KG1 (cell line): ENCODE measurements around the gene MYBPC3.

Experiments
- DNase-seq: peaks from one replicate; lab custom pipeline; 2025; lab: John Stamatoyannopoulos, UW

Gene MYBPC3

DNA sequence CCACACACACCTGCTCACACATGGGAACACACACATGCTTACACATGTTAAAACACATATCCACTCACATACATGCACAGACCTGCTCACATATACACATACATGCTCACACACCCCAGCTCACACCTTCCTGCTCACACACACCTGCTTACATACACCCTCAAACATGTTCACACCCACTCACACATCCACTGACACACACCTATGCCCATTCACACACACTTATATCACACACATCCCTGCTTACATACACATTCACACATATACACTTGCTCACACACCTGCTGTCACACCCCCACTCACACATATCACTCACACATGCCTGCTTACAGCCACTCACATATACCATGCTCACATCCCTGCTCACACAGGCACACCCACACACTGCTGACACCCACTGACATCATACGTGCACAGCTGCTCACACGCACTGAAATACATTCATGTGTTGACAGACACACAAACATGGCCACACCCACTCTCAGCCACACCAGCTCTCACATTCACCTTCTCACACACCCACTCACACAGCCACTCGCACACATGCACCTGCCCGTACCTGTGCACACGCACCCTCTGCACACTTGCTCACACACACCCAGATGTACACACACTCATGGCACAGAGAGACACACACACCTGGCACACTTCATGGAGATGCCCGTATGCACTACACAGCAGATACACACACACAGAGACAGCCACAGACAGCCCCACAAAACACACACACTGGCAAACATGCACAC, 5.7 kb upstream of the MYBPC3 start:
- no peak for DNase-seq

DNA sequence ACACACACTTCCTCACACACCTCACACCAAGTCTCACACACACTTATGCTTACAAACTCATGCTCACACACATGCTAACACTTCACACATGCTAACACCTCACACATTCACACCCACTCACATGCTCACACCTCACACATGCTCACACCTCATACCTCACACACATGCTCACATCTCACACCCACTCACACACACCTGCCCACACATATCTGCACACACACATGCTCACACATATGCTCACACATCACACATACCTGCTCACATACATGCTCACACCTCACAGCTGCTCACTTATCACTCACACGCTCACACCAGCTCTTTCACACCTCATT, 4.5 kb upstream of the MYBPC3 start:
- DNase-seq = no peak

DNA sequence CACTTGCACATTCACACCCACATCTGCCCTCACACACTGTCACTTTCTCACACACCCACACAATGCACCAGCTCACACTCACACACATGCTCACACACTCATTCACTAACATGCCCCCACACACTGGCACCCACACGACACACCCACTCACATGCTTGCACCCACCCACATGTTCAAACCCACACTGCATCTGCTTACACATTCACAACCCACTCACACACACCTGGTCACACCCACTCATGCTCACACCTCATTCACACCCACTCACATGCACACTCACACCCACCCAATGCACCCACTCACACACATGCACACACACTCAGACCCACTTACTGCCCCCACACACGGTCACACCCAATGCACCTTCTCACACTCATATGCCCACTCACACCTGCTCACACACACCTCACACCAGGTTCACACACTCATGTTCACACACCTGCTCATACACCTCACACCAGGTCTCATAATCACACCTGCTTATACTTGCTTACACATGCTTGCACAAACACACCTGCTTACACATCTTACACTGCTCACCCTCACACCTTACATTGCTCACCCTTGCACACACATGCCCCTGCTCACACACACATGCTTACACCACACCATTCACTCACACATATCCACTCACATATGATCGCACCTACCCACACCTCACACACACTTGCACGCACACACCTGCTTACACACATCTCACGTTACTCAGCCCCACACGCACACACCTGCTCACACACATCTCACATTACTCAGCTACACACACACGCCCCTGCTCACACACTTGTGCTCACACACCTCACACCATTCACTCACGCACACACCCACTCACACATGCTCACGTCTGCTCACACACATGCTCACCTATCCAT, 3.9 kb upstream of the MYBPC3 start:
- no peak for DNase-seq

DNA sequence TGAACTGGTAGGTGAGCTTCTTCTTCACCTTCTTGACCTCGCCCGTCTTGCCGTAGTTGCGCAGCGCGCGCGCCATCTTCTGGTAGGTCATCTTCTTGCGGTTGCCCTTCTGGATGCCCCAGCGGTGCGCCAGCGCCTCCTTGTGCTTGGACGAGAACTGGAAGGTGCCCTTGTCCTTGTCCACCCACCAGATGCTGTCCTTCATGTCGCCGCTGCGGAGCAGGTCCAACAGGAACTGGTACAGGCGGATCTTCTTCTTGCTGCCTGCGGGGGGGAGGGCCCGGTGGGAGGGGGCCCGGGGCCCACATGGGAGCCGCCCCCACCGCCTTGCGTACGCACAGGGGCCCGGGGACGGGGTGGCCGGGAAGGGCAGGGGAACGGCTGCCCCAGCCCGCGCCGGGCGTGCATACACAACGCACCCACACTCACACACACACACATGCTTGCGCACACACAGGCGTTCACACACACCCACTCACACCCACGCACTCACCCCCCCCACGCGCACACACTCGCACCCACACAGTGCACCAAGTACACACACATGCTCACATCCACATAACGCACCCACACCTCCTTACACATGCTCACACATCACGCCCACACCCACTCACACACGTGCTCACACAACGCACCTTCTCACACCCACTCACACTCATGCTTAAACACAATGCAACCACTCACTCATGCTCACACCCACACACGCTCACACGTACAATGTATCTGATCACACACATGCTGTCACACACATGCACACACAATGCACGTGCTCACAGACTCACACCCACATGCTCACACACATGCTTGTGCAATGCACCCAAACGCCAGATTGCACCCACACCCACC, 3.0 kb upstream of the MYBPC3 start:
- no peak for DNase-seq

DNA sequence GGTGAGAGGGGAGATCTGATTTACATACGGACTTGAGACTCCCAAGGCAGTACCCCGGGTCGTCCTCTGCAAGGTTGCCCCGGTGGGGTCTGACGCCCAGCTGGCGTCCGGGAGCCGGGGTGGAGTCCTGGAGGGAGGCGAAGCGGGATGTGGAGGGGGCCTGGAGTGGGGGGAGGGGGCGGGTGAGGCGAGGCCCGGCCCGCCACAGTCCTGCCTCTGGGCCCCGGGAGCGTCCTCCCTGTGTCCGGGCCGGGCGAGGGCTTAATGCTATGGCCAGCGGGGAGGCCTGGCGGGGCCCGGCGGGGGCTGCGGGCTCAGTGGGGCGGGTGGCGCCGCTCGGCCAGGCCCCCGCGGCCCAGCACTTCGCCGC, 2.4 kb upstream of the MYBPC3 start:
- DNase-seq = no peak

DNA sequence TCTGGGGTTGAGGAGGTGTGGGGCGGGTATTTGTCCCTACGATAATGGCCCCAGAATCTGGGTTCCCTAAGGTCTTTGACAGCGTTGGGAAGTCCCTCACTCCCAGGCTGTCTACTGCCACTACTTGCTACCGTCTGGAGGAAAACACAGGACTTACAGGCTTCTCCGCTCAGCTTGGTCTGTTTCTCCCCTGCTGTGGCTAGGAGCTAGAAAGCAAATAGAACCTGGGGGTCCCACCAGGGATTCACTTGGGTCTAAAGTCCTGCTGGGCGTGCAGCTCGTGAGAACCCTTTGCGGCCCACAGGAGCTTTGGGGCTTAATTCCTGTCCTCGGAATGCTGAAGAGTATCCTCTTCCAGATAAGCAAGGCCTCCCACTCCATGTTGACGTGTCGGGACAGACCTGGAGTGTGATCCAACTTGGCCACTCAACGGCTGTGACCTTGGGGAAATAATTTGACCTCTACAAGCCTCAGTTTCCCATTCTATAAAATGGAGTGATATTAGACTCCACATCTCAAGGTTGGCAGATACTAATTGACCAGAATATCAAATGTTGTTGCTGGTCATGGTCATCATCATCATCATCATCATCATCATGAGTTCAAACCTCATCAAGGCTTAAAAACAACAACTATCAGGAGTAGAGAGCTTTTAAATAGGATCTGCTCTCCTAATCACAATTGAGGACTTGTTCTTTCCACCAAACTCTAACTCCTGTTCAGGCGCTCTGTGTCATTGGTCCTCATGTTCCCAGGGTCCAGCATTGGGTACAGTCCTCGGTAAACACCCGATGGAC, 1.7 kb upstream of the MYBPC3 start:
- DNase-seq = no peak

DNA sequence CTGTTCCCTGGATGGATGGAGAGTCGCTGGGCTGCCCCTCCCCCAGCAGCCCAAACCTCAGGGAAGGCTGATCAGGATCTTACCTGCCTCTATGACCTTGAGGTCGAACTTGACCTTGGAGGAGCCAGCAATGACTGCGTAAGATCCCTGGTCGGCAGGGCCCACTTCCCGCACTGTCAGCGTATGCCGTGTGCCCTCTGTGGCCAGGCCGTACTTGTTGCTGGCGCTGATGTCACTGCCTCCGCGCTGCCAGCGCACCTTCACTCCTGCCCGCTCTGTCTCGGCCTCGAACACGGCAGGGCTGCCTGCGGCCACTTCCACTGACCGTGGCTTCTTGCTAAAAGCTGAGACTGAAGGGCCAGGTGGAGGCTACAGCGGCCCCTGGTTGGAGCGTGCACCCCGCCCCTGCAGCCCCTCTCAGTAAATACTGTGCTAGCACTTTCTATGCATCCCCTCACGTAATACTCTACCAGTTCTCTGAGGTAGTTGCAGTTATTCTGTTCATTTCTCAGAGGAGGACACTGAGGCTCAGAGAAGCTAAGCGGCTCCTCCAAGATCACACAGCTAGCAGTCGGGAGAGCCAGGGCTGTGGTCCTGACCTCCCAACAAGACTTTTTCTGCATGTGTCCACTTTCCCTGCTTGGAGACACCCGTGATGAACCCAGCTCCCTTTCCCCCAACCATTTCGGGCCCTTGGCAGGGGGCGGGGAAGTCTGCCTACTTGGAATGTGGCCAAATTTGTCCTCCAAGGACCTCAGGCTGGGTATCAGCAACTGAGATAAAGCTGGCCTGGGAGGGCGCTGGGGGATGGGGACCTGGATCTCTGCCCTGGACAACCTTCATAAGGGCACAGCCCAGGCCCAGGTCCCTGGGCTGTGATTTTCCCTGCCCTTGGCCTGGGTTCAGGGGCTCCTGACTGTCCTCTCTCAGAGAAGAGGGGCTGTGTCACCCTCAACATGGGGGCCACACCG, 1.1 kb downstream of the MYBPC3 start:
- DNase-seq = no peak

DNA sequence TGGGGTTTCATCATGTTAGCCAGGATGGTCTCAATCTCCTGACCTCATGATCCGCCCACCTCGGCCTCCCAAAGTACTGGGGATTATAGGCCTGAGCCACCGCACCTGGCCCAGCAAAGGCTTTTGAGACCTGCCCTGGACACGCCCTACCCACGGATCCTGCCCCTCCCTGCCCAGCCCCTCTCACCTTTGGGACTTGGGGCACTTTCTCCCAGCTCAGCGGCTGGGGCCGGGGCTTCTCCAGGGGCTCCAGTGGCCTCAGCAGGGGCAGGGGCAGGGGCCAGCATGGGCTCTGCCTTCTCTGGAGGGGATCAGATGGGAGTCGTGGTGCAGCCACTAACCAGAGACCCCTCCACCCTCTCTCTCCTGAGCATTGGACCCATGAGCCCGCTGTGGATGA, 2.2 kb downstream of the MYBPC3 start:
- DNase-seq = no peak

DNA sequence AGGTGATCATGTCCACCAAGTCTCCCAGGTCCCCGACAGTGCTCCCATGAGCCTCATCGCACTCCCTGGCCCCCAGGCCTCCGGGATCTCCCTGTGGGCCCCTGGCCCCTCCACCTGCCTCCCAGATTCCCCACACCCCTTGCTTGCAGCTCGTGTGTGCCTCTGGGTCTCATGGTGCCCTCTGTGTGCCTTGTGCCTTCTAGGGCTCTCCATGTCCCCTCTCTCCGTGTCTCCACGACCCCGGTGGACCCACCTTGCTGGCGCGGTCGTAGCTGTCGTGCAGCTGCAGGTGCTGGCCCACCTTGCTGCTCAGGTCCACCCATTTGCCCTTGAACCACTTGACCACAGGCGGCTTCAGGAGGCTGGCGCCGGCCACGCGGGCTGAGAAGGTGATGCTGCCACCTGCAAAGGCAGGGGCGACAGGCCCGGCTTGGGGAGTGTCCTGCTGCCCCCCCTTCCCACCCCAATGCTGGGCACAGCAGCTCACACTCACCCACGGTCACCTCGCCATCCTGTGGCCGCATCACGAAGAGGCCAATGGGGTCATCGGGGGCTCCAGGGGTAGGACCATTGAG, 2.9 kb downstream of the MYBPC3 start:
- DNase-seq = no peak

DNA sequence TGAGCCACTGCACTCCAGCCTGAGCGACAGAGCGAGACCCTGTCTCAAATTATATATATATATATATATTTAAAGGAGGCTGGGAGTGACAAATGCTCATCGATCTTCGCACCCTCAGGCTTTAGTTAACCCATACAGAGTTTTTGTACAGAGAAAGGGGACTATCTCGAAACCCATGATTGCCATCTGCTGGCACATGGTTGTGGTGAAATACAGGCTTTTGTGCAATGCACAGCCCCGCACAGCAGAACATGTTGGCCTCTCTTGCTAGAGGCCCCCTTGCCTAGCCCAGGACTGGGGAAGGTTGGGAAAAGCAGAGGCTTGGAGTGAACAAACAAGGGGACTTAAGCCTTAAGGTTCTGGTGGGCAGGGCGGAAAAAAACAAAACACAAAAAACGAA, 3.6 kb downstream of the MYBPC3 start:
- peak; percentile 33 for DNase-seq

DNA sequence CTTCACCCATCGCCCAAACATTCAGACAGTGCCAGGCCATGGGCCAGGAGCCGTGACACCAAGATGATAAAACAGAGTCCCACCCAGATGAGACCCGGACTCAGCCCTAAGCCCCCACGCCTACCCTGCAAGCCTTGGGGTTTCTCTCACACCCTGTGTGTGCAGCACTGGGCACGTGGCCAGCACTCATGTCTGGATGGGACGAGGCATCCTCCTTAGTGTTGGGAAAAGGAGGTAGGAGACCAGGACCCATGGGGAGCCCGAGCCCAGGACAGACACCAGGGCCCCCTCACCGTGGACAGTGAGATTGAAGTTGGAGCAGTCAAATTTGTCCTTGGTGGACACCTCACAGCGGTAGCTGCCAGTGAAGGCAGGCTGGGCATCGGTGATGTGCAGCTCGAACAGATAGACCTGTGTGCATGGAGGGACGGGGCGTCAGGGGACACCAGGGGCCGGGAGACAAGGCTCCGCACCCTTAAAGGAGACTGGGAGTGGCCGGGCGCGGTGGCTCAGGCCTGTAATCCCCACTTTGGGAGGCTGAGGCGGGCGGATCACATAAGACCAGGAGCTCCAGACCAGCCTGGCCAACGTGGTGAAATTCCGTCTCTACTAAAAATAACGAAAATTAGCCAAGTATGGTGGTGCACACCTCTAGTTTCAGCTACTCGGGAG, 4.2 kb downstream of the MYBPC3 start:
- no peak for DNase-seq

DNA sequence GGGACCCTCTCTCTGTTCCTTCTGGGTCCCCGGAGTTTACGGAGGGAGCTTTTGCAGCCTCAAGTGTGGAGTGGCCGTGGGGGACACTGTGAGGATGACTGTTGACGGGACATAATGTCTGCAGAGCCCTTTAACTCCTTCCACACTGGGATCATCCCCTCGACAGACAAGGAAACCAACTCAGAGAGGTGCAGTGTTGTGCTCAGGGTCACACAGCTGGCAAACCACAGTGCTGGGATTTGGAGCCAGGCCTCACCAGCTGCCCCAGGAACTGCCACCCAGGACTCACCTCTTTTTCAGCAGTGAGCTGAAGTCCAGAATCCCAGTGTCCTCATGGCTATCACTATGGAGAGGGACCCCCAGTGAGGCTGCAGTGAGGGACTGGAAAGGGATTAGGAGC, 5.4 kb downstream of the MYBPC3 start:
- DNase-seq = no peak

DNA sequence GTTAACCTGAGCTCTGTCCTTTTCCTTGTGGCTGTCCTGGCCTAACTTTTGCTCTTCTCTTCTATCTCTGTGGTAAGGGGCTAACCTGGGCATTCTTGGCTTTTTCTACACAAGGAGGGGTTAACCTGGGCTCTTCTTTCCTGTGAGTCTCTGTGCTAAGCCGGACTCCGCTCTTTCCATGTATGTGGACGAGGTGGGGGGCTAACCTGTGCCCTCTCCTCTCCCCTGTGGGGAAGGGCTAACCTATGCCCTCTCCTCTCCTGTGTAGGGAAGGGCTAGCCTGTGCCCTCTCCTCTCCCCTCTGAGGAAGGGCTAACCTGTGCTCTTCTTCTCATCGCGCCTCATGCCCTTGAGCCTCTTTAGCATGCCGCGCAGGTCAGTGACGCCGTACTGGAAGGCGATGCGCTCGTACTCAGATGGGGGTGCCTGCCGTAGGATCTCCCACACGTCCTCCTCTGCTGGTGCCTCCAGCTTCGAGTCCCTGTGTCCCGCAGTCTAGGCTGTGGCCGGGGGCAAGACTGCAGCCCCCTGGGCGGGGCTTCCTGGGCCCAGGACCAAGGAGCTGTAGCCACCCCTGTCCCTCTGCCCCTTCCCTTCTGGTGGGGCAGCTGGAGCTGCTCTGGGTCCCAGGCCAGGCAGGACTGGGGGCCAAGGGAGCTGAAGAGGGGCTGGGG, 6.5 kb downstream of the MYBPC3 start:
- no peak for DNase-seq

DNA sequence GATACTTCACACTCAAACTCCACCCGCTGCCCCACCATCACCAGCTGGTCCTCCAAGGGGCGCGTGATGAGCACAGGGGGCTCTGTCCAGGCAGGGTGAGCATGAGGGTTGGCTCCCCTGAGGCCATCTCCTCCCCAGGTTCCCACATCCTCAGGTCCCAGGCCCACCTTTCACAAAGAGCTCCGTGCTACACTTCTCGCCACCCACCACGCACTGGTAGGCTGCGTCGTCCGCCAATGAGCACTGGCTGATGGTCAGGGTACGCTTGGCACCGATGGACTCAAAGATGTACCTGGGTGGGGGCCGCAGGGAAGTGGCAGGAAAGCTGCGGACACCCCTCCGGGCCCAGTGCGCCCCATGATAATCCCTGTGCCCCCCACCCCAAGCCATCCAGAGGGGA, 9.6 kb downstream of the MYBPC3 start:
- no peak for DNase-seq

DNA sequence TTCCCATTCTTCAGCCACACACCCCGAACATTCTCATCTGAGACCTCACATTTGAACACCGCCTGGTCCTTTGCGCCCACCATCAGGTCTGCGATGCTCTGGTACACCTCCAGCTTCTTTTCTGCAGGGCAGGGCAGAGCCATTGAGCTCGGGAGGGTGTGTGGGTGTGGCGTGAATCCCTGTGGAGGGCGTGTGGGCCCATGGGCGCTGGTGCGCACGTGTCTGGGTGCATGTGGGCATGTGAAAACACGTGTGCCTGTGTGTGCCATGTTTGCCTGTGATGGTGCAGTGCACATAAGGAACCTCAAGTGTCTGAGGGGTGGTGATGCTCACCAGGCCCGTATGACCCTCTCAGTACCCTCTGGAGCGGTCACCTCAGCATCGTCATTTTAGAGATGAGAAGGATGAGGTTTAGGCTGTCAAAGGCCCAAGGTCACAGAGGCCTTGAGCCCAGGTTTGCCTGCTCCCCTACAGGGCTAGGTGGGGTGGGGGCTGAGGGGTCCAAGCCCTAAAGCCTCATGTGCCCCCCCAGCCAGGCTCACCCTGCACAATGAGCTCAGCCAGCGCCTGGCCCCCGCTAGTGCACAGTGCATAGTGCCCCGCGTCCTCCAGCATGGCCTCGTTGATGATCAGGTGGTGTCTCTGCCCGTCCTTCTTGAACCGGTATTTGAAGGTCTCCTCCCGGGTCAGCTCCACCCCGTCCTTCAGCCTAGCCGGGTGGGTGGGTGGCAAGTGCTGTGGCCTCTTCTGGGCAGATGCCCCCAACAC, 10.3 kb downstream of the MYBPC3 start:
- DNase-seq = no peak

DNA sequence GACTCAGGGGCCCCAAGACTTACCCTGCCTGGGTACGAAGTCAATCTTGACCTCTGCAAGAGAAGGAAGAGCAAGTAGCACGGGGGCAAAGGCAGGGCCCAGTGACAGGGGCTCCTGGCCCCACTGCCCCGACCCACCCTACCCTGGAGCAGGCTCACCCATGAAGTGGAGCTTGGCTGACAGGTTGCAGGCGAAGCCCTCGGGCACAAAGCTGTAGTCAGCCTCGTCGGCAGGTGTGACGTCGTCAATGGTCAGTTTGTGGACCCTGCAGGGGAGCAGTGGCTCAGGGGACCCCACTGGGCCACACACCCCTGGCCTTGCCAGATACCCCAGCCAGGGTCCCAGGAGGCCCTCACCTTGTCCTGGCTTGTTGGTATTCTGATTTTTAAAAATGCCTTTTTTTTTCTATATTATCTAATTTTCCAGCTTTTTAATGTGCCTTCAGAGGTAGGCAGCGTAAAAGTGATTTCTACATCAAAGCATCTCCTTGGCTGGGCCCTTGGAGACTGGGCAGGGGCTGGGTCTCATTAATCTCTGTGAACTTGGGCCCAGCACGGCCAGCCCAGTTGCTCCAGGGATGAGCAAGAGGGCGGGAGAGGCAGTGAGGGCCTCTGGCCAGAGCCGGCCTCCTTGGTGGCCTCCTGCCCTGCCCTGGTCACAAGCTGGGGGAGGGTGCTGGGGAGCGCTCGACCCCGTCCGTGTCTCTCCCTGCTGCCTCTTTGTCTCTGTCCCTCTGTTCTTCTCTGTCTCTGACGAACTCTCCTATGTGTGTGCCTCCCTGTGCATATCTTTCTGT, 11.3 kb downstream of the MYBPC3 start:
- DNase-seq = no peak

DNA sequence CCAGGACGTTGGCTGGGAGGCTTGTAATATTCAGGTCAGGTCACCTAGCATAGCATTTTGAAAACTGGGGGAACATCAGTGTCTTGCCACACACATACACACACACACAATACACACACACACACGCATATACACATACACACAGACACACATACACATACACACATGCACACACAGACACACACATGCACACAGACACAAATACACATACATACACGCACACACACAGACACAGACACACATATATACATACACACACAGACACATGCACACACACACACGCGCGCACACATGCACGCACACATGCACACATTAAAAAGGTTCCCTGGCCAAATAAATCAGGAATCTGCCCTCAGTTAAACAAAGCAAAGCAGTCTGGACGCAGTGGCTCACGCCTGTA, 12.5 kb downstream of the MYBPC3 start:
- no peak for DNase-seq
